Endothelial cell of umbilical vein (primary cell): Measurements from ENCODE around the gene FAM81A. TPM values are rescaled to one million over a fixed set of nuclear protein-coding genes. Genes with fewer than 3 reads are reported as not detected.

ENCODE experiments used
- BruUV-seq: library from RNA; stranded (reverse); fragments of 400-500 nt; replicated peaks from 2 replicates; lab custom pipeline; 2021; lab: Mats Ljungman, UMichigan
- CTCF ChIA-PET: fragments of 300-600, 350-600 bp; sonication (Branson Sonifier 250); formaldehyde crosslinking; loops from one replicate; lab custom pipeline; 2021; ENCODE audit warnings: antibody characterized with exemption, inconsistent platforms; lab: Charles Lee
- POLR2A ChIA-PET: fragments of 300-600, 350-600 bp; sonication (Branson Sonifier 250); formaldehyde crosslinking; loops from one replicate; lab custom pipeline; 2021; ENCODE audit warnings: antibody characterized with exemption, inconsistent platforms; lab: Charles Lee
- DNase-seq: peaks from one replicate; pipeline ENCODE4 v3.0.0-alpha.2; 2011; ENCODE audit warnings: low read depth, low spot score
- FAIRE-seq: peaks from 2 replicates; lab custom pipeline; 2011; peaks lifted over from hg19 to GRCh38; lab: Jason Lieb, UNC
- H2AFZ ChIP-seq: 2 replicates; pipeline ENCODE4 v1.6.0; 2012; ENCODE audit warnings: low read depth, low read length, control low read depth, inconsistent platforms
- H3K27ac ChIP-seq: 2 replicates; pipeline ENCODE4 v1.5.1; 2011; ENCODE audit warnings: low read depth, mild to moderate bottlenecking, control low read depth, low read length, moderate library complexity; ENCODE audit not compliant: insufficient read depth
- H3K27me3 ChIP-seq, 2 experiments: 2 replicates each; pipeline versions ENCODE4 v1.6.0 to v1.6.1; 2011; ENCODE audit warnings: low read length in 2 of 2, mixed read lengths in 1 of 2; ENCODE audit not compliant: control insufficient read depth in 2 of 2, insufficient read depth in 2 of 2
- H3K36me3 ChIP-seq, 2 experiments: 2 replicates in 1 of 2; 3 replicates in 1 of 2; pipeline ENCODE4 v1.5.1; 2011; ENCODE audit warnings: low read length in 2 of 2, mild to moderate bottlenecking in 1 of 2, moderate library complexity in 1 of 2; ENCODE audit not compliant: control insufficient read depth in 2 of 2, insufficient read depth in 2 of 2; ENCODE audit errors: extremely low read depth in 1 of 2
- H3K4me1 ChIP-seq: 3 replicates; pipeline ENCODE4 v1.5.1; 2011; ENCODE audit warnings: mild to moderate bottlenecking, low read length; ENCODE audit not compliant: control insufficient read depth, insufficient read depth; ENCODE audit errors: extremely low read depth
- H3K4me2 ChIP-seq: 2 replicates; pipeline ENCODE4 v1.6.1; 2011; ENCODE audit warnings: low read length, control low read depth, mixed read lengths; ENCODE audit not compliant: insufficient read depth
- H3K4me3 ChIP-seq, 3 experiments: fragments of 200-600 bp in 1 of 3; sonication (generic), shearing (Covaris generic) in 1 of 3; replicated peaks in 1 of 3; 2 replicates each; pipeline ENCODE4 v1.5.1; 2011 to 2016; ENCODE audit warnings: control low read depth in 3 of 3, low read length in 3 of 3, mild to moderate bottlenecking in 2 of 3, inconsistent platforms in 1 of 3, low read depth in 1 of 3, moderate library complexity in 1 of 3; ENCODE audit not compliant: insufficient read depth in 1 of 3
- H3K79me2 ChIP-seq: 2 replicates; pipeline ENCODE4 v1.6.0; 2012; ENCODE audit warnings: low read length, inconsistent platforms; ENCODE audit not compliant: control insufficient read depth, insufficient read depth
- H3K9ac ChIP-seq: replicated peaks from 2 replicates; pipeline ENCODE3; 2011; ENCODE audit warnings: low read length, control low read depth; ENCODE audit not compliant: insufficient read depth; ENCODE audit errors: extremely low read depth
- H3K9me1 ChIP-seq: replicated peaks from 3 replicates; pipeline ENCODE4 v1.6.0; 2011; ENCODE audit warnings: mild to moderate bottlenecking, low read length; ENCODE audit not compliant: control insufficient read depth, insufficient read depth; ENCODE audit errors: extremely low read depth
- H3K9me3 ChIP-seq: replicated peaks from 2 replicates; pipeline ENCODE4 v1.5.1; 2012; ENCODE audit warnings: low read length, inconsistent platforms; ENCODE audit not compliant: control insufficient read depth, insufficient read depth
- H4K20me1 ChIP-seq: replicated peaks from 2 replicates; pipeline ENCODE3; 2011; ENCODE audit warnings: mild to moderate bottlenecking, low read length; ENCODE audit not compliant: control insufficient read depth, insufficient read depth; ENCODE audit errors: extremely low read depth
- EZH2 ChIP-seq: IDR thresholded peaks from 2 replicates; pipeline ENCODE4 v1.6.1; 2012; ENCODE audit warnings: borderline replicate concordance, low read depth, mild to moderate bottlenecking, moderate library complexity, low read length, inconsistent platforms; ENCODE audit not compliant: severe bottlenecking
- FOS ChIP-seq: IDR thresholded peaks from 2 replicates; pipeline ENCODE4 v1.6.1; 2011; ENCODE audit warnings: mild to moderate bottlenecking, low read length, moderate library complexity, borderline replicate concordance; ENCODE audit not compliant: insufficient read depth
- GATA2 ChIP-seq: IDR thresholded peaks from 2 replicates; pipeline ENCODE4 v1.7.0; 2011; ENCODE audit warnings: low read depth, mild to moderate bottlenecking, moderate library complexity, mixed read lengths, low read length; ENCODE audit not compliant: insufficient read length, insufficient read depth
- JUN ChIP-seq: IDR thresholded peaks from 2 replicates; pipeline ENCODE4 v1.6.1; 2011; ENCODE audit warnings: borderline replicate concordance, low read depth; ENCODE audit not compliant: insufficient read length, insufficient read depth
- MYC ChIP-seq: IDR thresholded peaks from one replicate; pipeline ENCODE4 v1.6.1; 2011; ENCODE audit warnings: mild to moderate bottlenecking, low read depth, low read length
- POLR2A ChIP-seq: IDR thresholded peaks from 2 replicates; pipeline ENCODE4 v1.6.1; 2012; ENCODE audit warnings: low read depth, mild to moderate bottlenecking, control low read depth, low read length
- POLR2AphosphoS5 ChIP-seq: IDR thresholded peaks from 2 replicates; pipeline ENCODE4 v1.6.1; 2012; ENCODE audit warnings: low read depth, mild to moderate bottlenecking, control low read depth, low read length, moderate library complexity; ENCODE audit not compliant: insufficient read depth
- dilution Hi-C: fragments of 300-500 bp; cut with MboI; formaldehyde crosslinking; loops from one replicate; pipeline ENCODE4 v1.15.0; 2019; ENCODE audit warnings: low sequenced_read_pairs; ENCODE audit not compliant: extremely low pct_ligation_motif_present
- intact Hi-C: fragments of 100-400 bp; cut with micrococcal nuclease; formaldehyde crosslinking; loops from one replicate; pipeline ENCODE4 v1.10.0; 2022
- polyA plus RNA-seq, 4 experiments: library from polyadenylated mRNA; depleted of rRNA in 3 of 4; stranded (reverse) in 3 of 4; unstranded in 1 of 4; fragments of >200 nt; gene quantifications; 2 replicates each; pipeline versions ENCODE4 v1.2.1 to v1.2.3, GENCODE V29; 2011 to 2012; ENCODE audit warnings: missing spikeins in 1 of 4
- total RNA-seq: library from RNA; stranded (reverse); gene quantifications from 2 replicates; pipeline ENCODE4 v1.2.3, GENCODE V29; 2021
- TF ChIP-seq, protein P1 (sequence below): IDR thresholded peaks from 2 replicates; pipeline ENCODE4 v1.6.1; 2011; ENCODE audit not compliant: insufficient read depth, insufficient read length
- TF ChIP-seq, protein P2 (sequence below), 2 donors: IDR thresholded peaks; 1 replicate in 1 of 2; 2 replicates in 1 of 2; pipeline ENCODE4 v1.5.1; 2011; ENCODE audit warnings: low read length in 2 of 2, mild to moderate bottlenecking in 2 of 2, moderate library complexity in 2 of 2, control low read depth in 1 of 2, inconsistent platforms in 1 of 2, low read depth in 1 of 2; ENCODE audit not compliant: insufficient read depth in 1 of 2; ENCODE audit errors: extremely low read depth in 1 of 2

FAM81A gene
- total and polyA plus RNA-seq, 2 donors (not counting 3 experiments of a cell fraction or from before 2014, with no cell fraction given): 0.28 to 1.2 TPM

DNA sequence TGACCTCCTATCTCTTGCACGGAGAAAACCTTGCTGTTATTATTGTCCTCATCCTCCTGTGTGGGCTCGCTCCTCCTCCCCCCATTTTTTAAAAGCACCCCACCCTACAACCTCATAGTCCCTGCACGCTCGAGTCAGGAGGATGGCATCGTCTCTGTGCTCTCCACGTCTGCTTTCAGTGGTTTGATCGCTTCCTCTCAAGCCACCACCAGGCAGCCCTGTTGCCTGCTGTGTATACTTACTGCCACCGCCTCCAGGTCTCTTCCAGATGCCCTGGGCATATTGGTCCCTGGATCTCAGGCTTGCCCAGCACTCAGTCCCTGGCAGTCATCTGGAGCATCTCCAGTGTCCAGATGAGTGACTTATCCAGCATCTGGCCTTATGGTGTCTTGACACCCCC, 131.5 kb downstream of the FAM81A start:
- no peaks in the 10 kb centered on the region for H4K20me1 ChIP-seq
- no TSS peak for BruUV-seq
- H3K4me3 ChIP-seq: no peak overlapping the region
- H3K27me3 ChIP-seq: peaks cover 2 to 5% of the 10 kb centered on the region in 2 experiments
- ChIA-PET POLR2A (no interaction called here), CTCF (interaction anchor here (1.8 kb wide), 1 partner anchor 37 kb away, joined by 5 read pairs; no protein-coding TSS in a partner anchor)
- TF ChIP-seq EZH2: no peak
- TF ChIP-seq MYC: no peak
- TF ChIP-seq JUN: no peak
- TF ChIP-seq, protein P1, sequence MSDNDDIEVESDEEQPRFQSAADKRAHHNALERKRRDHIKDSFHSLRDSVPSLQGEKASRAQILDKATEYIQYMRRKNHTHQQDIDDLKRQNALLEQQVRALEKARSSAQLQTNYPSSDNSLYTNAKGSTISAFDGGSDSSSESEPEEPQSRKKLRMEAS: no peak
- TF ChIP-seq, protein P2, sequence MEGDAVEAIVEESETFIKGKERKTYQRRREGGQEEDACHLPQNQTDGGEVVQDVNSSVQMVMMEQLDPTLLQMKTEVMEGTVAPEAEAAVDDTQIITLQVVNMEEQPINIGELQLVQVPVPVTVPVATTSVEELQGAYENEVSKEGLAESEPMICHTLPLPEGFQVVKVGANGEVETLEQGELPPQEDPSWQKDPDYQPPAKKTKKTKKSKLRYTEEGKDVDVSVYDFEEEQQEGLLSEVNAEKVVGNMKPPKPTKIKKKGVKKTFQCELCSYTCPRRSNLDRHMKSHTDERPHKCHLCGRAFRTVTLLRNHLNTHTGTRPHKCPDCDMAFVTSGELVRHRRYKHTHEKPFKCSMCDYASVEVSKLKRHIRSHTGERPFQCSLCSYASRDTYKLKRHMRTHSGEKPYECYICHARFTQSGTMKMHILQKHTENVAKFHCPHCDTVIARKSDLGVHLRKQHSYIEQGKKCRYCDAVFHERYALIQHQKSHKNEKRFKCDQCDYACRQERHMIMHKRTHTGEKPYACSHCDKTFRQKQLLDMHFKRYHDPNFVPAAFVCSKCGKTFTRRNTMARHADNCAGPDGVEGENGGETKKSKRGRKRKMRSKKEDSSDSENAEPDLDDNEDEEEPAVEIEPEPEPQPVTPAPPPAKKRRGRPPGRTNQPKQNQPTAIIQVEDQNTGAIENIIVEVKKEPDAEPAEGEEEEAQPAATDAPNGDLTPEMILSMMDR (IDR thresholded peaks at IDR 0.05; ENCODE audit: extremely low read depth in 1 of 2, insufficient read depth in 1 of 2, low read depth in 1 of 2, low read length in 2 of 2): no peak
- TF ChIP-seq GATA2: no peak
- no peak for TF ChIP-seq POLR2AphosphoS5
- no peak for TF ChIP-seq POLR2A
- TF ChIP-seq FOS: no peak
- H2AFZ ChIP-seq: no peak overlapping the region
- H3K4me2 ChIP-seq: no peak overlapping the region
- H3K27ac ChIP-seq: no peak overlapping the region
- no peaks in the 10 kb centered on the region for H3K9me3 ChIP-seq
- FAIRE-seq (no peak), DNase-seq (no peak)
- H3K9me1 ChIP-seq: no peaks in the 10 kb centered on the region
- H3K79me2 ChIP-seq: no peaks in the 10 kb centered on the region
- no peaks in the 10 kb centered on the region for H3K36me3 ChIP-seq
- dilution Hi-C loops (no loop called here), intact Hi-C loops (no loop called here)
- H3K4me1 ChIP-seq: no peaks in the 10 kb centered on the region
- no peak overlapping the region for H3K9ac ChIP-seq
